GM23248 (cell line): ENCODE data around the gene FHOD3. TPM values are rescaled to one million over a fixed set of nuclear protein-coding genes. Genes with fewer than 3 reads are reported as not detected.

Experiments used
- DNase-seq: peaks from one replicate; pipeline ENCODE4 v3.0.0-alpha.2; 2015
- H2AFZ ChIP-seq: fragments of 200-600 bp; sonication (generic); 2 replicates; pipeline ENCODE4 v1.6.1; 2016; ENCODE audit warnings: antibody characterized with exemption
- H3F3A ChIP-seq: fragments of 200-600 bp; sonication (generic); 2 replicates; pipeline ENCODE4 v1.6.1; 2016; ENCODE audit warnings: mild to moderate bottlenecking, antibody characterized with exemption, mixed run types; ENCODE audit not compliant: insufficient read depth
- H3K27ac ChIP-seq: fragments of 200-600 bp; sonication (generic); 2 replicates; pipeline ENCODE4 v1.5.1; 2016; ENCODE audit warnings: mild to moderate bottlenecking
- H3K27me3 ChIP-seq: fragments of 200-600 bp; sonication (generic); replicated peaks from 2 replicates; pipeline ENCODE4 v1.6.1; 2016; ENCODE audit warnings: mild to moderate bottlenecking; ENCODE audit not compliant: insufficient read depth
- H3K36me3 ChIP-seq: fragments of 200-600 bp; sonication (generic); 2 replicates; pipeline ENCODE4 v1.6.1; 2016; ENCODE audit warnings: low read depth, mild to moderate bottlenecking
- H3K4me1 ChIP-seq: fragments of 200-600 bp; sonication (generic); 2 replicates; pipeline ENCODE4 v1.6.1; 2016; ENCODE audit warnings: mild to moderate bottlenecking; ENCODE audit not compliant: insufficient read depth
- H3K4me2 ChIP-seq: fragments of 200-600 bp; sonication (generic); one replicate; pipeline ENCODE4 v1.6.1; 2016; ENCODE audit warnings: mild to moderate bottlenecking; ENCODE audit not compliant: unreplicated experiment
- H3K4me3 ChIP-seq: fragments of 200-600 bp; sonication (generic); 2 replicates; pipeline ENCODE4 v1.5.1; 2016; ENCODE audit warnings: mild to moderate bottlenecking
- H3K79me2 ChIP-seq: fragments of 200-600 bp; sonication (generic); 2 replicates; pipeline ENCODE4 v1.6.1; 2016; ENCODE audit warnings: mild to moderate bottlenecking; ENCODE audit not compliant: insufficient read depth
- H3K9ac ChIP-seq: fragments of 200-600 bp; sonication (generic); 2 replicates; pipeline ENCODE4 v1.6.1; 2016; ENCODE audit warnings: mild to moderate bottlenecking
- H3K9me2 ChIP-seq: fragments of 200-600 bp; sonication (generic); 2 replicates; pipeline ENCODE4 v1.6.1; 2016; ENCODE audit warnings: mixed run types, mild to moderate bottlenecking, moderate library complexity; ENCODE audit not compliant: insufficient read depth
- H3K9me3 ChIP-seq: fragments of 200-600 bp; sonication (generic); one replicate; pipeline ENCODE4 v1.6.1; 2017; ENCODE audit warnings: low read depth
- H4K20me1 ChIP-seq: fragments of 200-600 bp; sonication (generic); 2 replicates; pipeline ENCODE4 v1.6.0; 2016; ENCODE audit not compliant: insufficient read depth
- EZH2 ChIP-seq: fragments of 200-600 bp; sonication (generic); IDR thresholded peaks from 2 replicates; pipeline ENCODE4 v1.6.1; 2018; ENCODE audit warnings: antibody characterized with exemption, mild to moderate bottlenecking; ENCODE audit not compliant: insufficient read depth, poor library complexity, severe bottlenecking
- EZH2phosphoT487 ChIP-seq: fragments of 200-600 bp; sonication (generic); IDR thresholded peaks from 2 replicates; pipeline ENCODE4 v1.6.1; 2018; ENCODE audit warnings: antibody characterized with exemption, moderate library complexity, mild to moderate bottlenecking, low read depth; ENCODE audit not compliant: insufficient read depth
- WGBS, 2 experiments: methylation state at CpG; one replicate each; pipeline ENCODE4 v1.1.6; 2015 to 2017; ENCODE audit warnings: low lambda C conversion rate in 2 of 2, low coverage in 1 of 2; ENCODE audit errors: missing lambda C conversion rate in 2 of 2; 5-methylcytosine and 5-hydroxymethylcytosine counted together
- in situ Hi-C: fragments of 300-500 bp; cut with MboI; formaldehyde crosslinking; loops from 2 replicates; pipeline ENCODE4 v1.15.0; 2020
- polyA plus RNA-seq: library from polyadenylated mRNA; unstranded; fragments of >200 nt; fragmentation: Nextera tagmentation; extraction: Ambion mirVana; gene quantifications from 2 replicates; pipeline ENCODE4 v1.2.1, GENCODE V29; 2016
- total RNA-seq: library from RNA; depleted of rRNA; stranded (reverse); fragments of >200 nt; shearing (Covaris generic); gene quantifications from 2 replicates; pipeline ENCODE4 v1.2.3, GENCODE V29; 2014

Gene FHOD3
- total and polyA plus RNA-seq, 2 experiments from 2014 or later = 1.6 to 10.1 TPM

DNA sequence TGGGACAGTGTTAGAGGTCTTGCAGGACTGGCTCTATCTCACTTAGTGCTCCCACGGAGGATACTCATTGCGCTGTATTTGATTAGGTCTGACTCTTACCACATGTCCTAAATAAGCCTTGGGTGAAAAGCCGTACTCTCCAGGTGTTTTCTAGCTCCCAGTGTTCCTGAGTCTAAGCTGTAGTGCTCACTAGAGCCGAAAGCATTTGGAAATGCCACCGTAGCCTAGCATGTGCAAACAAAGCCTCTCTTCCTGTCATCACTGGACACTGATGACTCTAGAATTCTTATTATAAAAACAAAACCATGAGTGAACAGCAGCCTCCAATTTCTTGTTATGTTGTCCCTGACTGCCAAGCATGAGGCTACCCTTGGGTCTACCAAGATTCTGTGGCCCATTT lies 325.1 kb downstream of the FHOD3 start:
- no peaks in the 10 kb centered on the region for H3F3A ChIP-seq
- no peak overlapping the region for H3K27ac ChIP-seq
- DNase-seq = no peak
- no peak overlapping the region for H3K4me2 ChIP-seq
- TF ChIP-seq EZH2phosphoT487 = no peak
- TF ChIP-seq EZH2 = no peak
- H3K79me2 ChIP-seq = no peaks in the 10 kb centered on the region
- no peaks in the 10 kb centered on the region for H3K9me2 ChIP-seq
- no peaks in the 10 kb centered on the region for H4K20me1 ChIP-seq
- 95 to 96% methylated on average over 5 of the region's 5 CpGs for WGBS, 2 experiments
- no peak overlapping the region for H3K9ac ChIP-seq
- H3K9me3 ChIP-seq = no peaks in the 10 kb centered on the region
- in situ Hi-C loops = no loop called here
- H2AFZ ChIP-seq = no peak overlapping the region
- H3K27me3 ChIP-seq = no peaks in the 10 kb centered on the region
- no peaks in the 10 kb centered on the region for H3K36me3 ChIP-seq
- 0 out of 2 replicates have a peak, but pooled peaks cover 10% of the 10 kb centered on the region for H3K4me1 ChIP-seq
- no peak overlapping the region for H3K4me3 ChIP-seq

DNA sequence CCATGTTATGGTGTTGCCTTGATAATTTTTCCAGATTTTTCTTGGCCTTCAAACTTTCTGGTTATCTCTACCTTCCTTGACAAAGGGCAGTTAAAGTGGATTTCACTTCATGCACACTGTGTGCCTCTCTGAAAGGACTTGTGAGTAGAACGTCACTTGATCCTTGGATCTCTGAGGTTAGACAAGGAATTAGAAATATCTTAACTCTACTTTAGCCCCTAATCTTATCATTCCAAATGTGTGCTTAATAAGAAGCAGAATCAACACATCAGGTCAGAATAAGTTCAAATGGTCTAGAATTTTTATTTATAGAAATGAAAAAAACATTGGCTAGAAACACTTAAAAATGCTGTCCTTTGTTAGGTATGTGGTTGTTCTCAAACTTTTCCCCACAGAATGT lies 325.6 kb downstream of the FHOD3 start:
- no peaks in the 10 kb centered on the region for H4K20me1 ChIP-seq
- peaks cover 1% of the 10 kb centered on the region; the same call in 1 of the 2 replicates for H3F3A ChIP-seq
- H3K9me3 ChIP-seq = no peaks in the 10 kb centered on the region
- WGBS, 2 experiments = 95 to 100% methylated on average over 1 of the region's 1 CpG
- no peaks in the 10 kb centered on the region for H3K79me2 ChIP-seq
- no peak overlapping the region for H3K9ac ChIP-seq
- H3K4me2 ChIP-seq = no peak overlapping the region
- no peak overlapping the region for H3K27ac ChIP-seq
- TF ChIP-seq EZH2phosphoT487 (no peak), EZH2 (no peak)
- H3K4me3 ChIP-seq = no peak overlapping the region
- DNase-seq = no peak
- in situ Hi-C loops = no loop called here
- no peaks in the 10 kb centered on the region for H3K9me2 ChIP-seq
- no peaks in the 10 kb centered on the region for H3K36me3 ChIP-seq
- H2AFZ ChIP-seq = no peak overlapping the region
- H3K27me3 ChIP-seq = no peaks in the 10 kb centered on the region
- H3K4me1 ChIP-seq = peaks cover 7% of the 10 kb centered on the region

DNA sequence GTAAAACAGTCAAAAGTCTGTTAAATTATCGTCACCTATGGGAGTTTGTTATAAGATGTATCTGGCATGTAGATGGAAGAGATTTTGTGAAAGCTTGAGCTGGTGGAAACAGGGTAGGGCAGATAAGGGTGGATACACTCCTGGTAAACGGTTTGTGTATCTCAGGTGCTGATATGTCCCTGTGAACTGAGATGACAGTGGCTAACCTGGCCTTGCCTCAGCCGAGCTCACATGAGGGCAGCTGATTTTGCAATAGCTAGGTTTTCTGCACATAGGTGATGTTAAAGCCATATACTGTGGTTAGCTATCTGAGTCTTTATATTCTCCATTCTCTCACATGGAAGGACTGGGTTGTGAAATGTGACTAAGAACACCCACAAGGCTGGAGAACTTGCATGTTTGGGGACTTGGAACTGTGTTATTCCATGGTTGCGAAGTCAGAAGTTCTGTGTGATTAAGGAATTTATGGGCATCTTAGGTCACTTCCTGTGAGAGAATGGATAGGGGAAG lies 326.2 kb downstream of the FHOD3 start:
- no peak overlapping the region for H3K27ac ChIP-seq
- no peaks in the 10 kb centered on the region for H3K36me3 ChIP-seq
- no peak overlapping the region for H3K4me3 ChIP-seq
- no peak overlapping the region for H2AFZ ChIP-seq
- no peaks in the 10 kb centered on the region for H3K27me3 ChIP-seq
- no peak overlapping the region for H3K4me2 ChIP-seq
- H4K20me1 ChIP-seq = no peaks in the 10 kb centered on the region
- H3K9me3 ChIP-seq = no peaks in the 10 kb centered on the region
- H3K9ac ChIP-seq = no peak overlapping the region
- TF ChIP-seq EZH2phosphoT487 = no peak
- no peak for TF ChIP-seq EZH2
- H3K9me2 ChIP-seq = no peaks in the 10 kb centered on the region
- H3K79me2 ChIP-seq = no peaks in the 10 kb centered on the region
- WGBS, 2 experiments = 86 to 93% methylated on average over 4 of the region's 4 CpGs
- DNase-seq = peak; percentile 38
- peaks cover 13% of the 10 kb centered on the region for H3K4me1 ChIP-seq
- in situ Hi-C loops = no loop called here
- peaks cover 4% of the 10 kb centered on the region; the same call in 1 of the 2 replicates for H3F3A ChIP-seq

DNA sequence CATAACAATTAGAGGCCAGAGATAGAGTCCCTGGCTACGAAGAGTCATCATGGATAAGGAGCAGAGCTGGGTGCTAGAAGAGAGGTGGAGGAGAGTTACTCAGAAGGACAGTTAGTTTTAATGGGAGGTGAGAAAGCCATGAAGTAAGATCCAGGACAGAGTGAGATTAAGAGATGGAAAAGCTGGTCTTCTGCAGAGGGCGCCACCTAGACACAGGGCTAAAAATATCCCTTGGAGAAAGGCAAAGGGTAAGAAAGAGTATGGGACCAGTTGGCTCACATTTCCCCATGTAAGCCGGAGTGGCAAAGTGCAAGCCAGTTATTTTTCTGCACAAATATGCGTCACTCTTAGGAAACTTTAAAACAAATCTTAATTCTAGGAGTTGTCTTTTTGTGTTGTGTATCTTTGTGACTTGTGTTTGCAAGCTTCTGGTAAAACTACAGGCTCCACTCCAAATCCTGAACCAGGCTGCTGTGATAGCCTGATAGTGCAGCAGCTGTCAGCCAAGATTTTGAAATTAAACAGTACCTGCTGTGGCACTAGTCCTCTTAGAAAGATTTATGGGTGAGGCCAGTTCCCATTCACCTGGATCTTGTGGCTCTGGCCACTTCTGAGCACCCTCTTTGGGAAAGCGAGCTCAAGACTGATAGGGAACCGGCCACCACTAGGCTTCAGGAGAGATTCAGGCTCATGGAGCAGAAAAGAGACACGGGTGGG lies 327.1 kb downstream of the FHOD3 start:
- Histone ChIP-seq H3K4me1 (peaks cover 19% of the 10 kb centered on the region), H3F3A (peaks cover 10% of the 10 kb centered on the region; the same call in 1 of the 2 replicates), H3K36me3 (no peaks in the 10 kb centered on the region), H3K79me2 (no peaks in the 10 kb centered on the region), H3K27me3 (no peaks in the 10 kb centered on the region), H3K9me3 (no peaks in the 10 kb centered on the region), H3K9ac (no peak overlapping the region), H3K4me3 (no peak overlapping the region), H3K4me2 (no peak overlapping the region), H2AFZ (no peak overlapping the region), H4K20me1 (no peaks in the 10 kb centered on the region), H3K27ac (no peak overlapping the region), H3K9me2 (no peaks in the 10 kb centered on the region)
- no peak for DNase-seq
- TF ChIP-seq EZH2phosphoT487 = no peak
- TF ChIP-seq EZH2 = no peak
- WGBS, 2 experiments = 97 to 99% methylated on average over 7 of the region's 7 CpGs
- in situ Hi-C loops = no loop called here
